ENCODE data around the gene FOXA2. TPM values are rescaled to one million over a fixed set of nuclear protein-coding genes. Genes with fewer than 3 reads are reported as not detected.

Gene FOXA2
- total RNA-seq, 4 donors from 2014 or later, result 1.5 to 15.5 (median 4.7) TPM

GRCh38 chr20:22575737-22576136, 8.6 kb downstream of the FOXA2 start:
- TF ChIP-seq, protein P1, sequence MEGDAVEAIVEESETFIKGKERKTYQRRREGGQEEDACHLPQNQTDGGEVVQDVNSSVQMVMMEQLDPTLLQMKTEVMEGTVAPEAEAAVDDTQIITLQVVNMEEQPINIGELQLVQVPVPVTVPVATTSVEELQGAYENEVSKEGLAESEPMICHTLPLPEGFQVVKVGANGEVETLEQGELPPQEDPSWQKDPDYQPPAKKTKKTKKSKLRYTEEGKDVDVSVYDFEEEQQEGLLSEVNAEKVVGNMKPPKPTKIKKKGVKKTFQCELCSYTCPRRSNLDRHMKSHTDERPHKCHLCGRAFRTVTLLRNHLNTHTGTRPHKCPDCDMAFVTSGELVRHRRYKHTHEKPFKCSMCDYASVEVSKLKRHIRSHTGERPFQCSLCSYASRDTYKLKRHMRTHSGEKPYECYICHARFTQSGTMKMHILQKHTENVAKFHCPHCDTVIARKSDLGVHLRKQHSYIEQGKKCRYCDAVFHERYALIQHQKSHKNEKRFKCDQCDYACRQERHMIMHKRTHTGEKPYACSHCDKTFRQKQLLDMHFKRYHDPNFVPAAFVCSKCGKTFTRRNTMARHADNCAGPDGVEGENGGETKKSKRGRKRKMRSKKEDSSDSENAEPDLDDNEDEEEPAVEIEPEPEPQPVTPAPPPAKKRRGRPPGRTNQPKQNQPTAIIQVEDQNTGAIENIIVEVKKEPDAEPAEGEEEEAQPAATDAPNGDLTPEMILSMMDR (IDR thresholded peaks at IDR 0.05), result no peak
- TF ChIP-seq POLR2A (IDR thresholded peaks at IDR 0.05), result no peak
- 60 to 71% methylated on average over 4 of the region's 4 CpGs for WGBS, 2 donors
- H3K36me3 ChIP-seq, result no peaks in the 10 kb centered on the region
- H3K9me3 ChIP-seq, result no peaks in the 10 kb centered on the region
- intact Hi-C loops (cut with DNase I), result no loop called here
- peaks cover 16 to 21% of the 10 kb centered on the region in 2 donors for H3K4me1 ChIP-seq
- H3K27me3 ChIP-seq, result peaks cover 33% of the 10 kb centered on the region
- no peak overlapping the region for H3K27ac ChIP-seq
- H3K4me3 ChIP-seq (replicated peaks in 1 of 3), result no peak overlapping the region
- no peak for DNase-seq

DNA sequence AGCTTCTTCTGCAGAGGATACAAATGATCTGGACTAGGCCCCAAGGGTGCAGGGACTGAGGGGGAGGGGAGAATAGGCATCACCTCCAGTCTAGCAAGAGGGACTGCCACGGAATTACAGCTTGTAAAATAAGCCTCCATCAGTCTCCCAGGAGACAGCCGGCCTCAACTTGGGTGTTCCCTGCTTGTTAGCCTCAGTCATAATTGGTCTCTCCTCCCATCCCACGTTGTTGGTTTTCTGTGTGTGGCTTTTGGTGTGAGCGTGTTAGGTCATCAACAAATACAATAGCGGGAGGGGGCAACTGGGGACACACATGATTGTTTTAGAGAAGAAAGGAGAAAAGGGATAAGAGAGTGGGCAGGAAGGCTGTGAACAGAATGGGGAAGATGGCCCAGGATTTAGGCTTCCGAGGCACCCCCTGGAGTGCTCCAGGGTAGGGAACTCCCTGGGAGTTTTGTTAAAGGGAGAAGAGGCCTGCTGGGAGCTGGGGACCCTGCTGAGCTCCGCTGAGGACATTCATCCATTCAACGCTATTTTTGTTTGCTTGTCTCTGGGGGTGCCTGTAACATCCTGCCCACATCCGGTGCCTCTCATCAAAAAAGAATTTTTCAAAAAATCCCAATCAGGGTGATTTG, 9.2 kb downstream of the FOXA2 start:
- no peak overlapping the region for H3K27ac ChIP-seq
- H3K4me3 ChIP-seq (replicated peaks in 1 of 3), result no peak overlapping the region
- 48% methylated on average over 9 of the region's 9 CpGs for WGBS, 2 donors
- TF ChIP-seq POLR2A (IDR thresholded peaks at IDR 0.05), result no peak
- TF ChIP-seq, protein P1 (IDR thresholded peaks at IDR 0.05), result no peak
- no peak for DNase-seq
- intact Hi-C loops (cut with DNase I), result no loop called here
- no peaks in the 10 kb centered on the region for H3K9me3 ChIP-seq
- no peaks in the 10 kb centered on the region for H3K36me3 ChIP-seq
- H3K4me1 ChIP-seq, result peaks cover 16 to 21% of the 10 kb centered on the region in 2 donors
- H3K27me3 ChIP-seq, result peaks cover 33% of the 10 kb centered on the region

DNA sequence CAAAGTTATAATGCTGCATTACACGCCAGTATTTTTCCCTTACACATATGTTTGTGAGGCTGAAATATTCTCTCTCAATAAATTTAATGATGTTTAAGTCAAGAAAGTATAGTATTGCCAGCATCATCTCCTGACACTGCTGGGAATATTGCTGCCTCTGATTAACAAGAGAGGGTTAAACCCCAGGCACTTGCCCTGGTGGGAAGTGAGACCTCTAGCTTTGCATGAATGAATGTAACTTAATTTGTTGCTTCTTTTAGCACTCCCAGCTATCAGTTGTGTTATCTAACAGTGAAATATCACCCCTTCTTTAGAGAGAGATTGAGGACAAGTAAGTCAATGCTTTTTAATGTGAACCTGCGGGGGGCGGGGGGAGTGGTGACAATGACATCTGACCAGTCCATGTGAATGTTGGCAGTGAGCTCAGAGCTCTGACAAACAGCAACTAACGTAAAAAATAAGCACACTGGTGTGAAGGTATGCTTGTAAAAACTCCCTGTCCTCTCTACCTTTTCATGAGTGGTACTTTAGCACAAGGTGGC, 9.8 kb downstream of the FOXA2 start:
- no peak for TF ChIP-seq POLR2A (IDR thresholded peaks at IDR 0.05)
- TF ChIP-seq, protein P1 (IDR thresholded peaks at IDR 0.05), result no peak
- H3K4me3 ChIP-seq (replicated peaks in 1 of 3), result no peak overlapping the region
- intact Hi-C loops (cut with DNase I), result no loop called here
- WGBS, 2 donors, result 38 to 39% methylated on average over 4 of the region's 4 CpGs
- peaks cover 36% of the 10 kb centered on the region for H3K27me3 ChIP-seq
- H3K4me1 ChIP-seq, result peaks cover 16 to 21% of the 10 kb centered on the region in 2 donors
- H3K9me3 ChIP-seq, result no peaks in the 10 kb centered on the region
- DNase-seq, result no peak
- no peaks in the 10 kb centered on the region for H3K36me3 ChIP-seq
- H3K27ac ChIP-seq, result no peak overlapping the region

DNA sequence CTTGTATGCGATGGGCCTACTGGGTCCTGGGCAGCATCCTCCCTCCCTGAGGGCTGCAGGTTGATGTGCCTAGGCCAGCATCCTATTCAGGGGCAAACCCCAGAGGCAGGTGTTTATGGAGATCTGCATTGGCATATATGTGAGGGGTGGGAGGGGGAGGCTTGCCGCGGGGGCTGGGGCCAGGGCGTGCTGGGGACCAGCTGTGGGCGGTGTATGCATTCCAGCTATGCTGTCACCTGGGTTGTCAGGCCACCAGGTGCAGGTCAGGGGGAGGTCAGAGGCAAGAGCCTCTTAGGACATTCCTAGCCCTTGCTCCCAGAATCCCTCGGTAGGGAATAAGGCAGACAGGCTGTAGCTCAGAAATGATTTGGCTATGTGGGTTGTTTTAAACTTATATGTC, 11.9 kb downstream of the FOXA2 start:
- no peak for TF ChIP-seq POLR2A (IDR thresholded peaks at IDR 0.05)
- TF ChIP-seq, protein P1 (IDR thresholded peaks at IDR 0.05), result no peak
- intact Hi-C loops (cut with DNase I), result no loop called here
- DNase-seq, result no peak
- H3K36me3 ChIP-seq, result no peaks in the 10 kb centered on the region
- H3K27me3 ChIP-seq, result peaks cover 36% of the 10 kb centered on the region
- no peak overlapping the region for H3K4me3 ChIP-seq (replicated peaks in 1 of 3)
- H3K27ac ChIP-seq, result no peak overlapping the region
- 39 to 50% methylated on average over 2 to 6 of the region's 6 CpGs for WGBS, 2 donors
- peaks cover 6 to 14% of the 10 kb centered on the region in 2 donors for H3K4me1 ChIP-seq
- H3K9me3 ChIP-seq, result no peaks in the 10 kb centered on the region

GRCh38 chr20:22572023-22572422, 12.3 kb downstream of the FOXA2 start:
- TF ChIP-seq, protein P1 (IDR thresholded peaks at IDR 0.05), result no peak
- TF ChIP-seq POLR2A (IDR thresholded peaks at IDR 0.05), result no peak
- H3K27me3 ChIP-seq, result peaks cover 37% of the 10 kb centered on the region

More at GRCh38 chr20:22572023-22572422, 12.3 kb downstream of the FOXA2 start:
- DNase-seq, result no peak
- Histone ChIP-seq H3K4me3 (replicated peaks in 1 of 3) (no peak overlapping the region), H3K9me3 (no peaks in the 10 kb centered on the region), H3K4me1 (peaks cover 3 to 11% of the 10 kb centered on the region in 2 donors), H3K27ac (no peak overlapping the region), H3K36me3 (no peaks in the 10 kb centered on the region)
- intact Hi-C loops (cut with DNase I), result no loop called here
- WGBS, 2 donors, result 47 to 55% methylated on average over 3 of the region's 3 CpGs

Data from thyroid gland (tissue), 4 donors.